ENCODE data around the gene TGFBI.

Gene TGFBI

DNA sequence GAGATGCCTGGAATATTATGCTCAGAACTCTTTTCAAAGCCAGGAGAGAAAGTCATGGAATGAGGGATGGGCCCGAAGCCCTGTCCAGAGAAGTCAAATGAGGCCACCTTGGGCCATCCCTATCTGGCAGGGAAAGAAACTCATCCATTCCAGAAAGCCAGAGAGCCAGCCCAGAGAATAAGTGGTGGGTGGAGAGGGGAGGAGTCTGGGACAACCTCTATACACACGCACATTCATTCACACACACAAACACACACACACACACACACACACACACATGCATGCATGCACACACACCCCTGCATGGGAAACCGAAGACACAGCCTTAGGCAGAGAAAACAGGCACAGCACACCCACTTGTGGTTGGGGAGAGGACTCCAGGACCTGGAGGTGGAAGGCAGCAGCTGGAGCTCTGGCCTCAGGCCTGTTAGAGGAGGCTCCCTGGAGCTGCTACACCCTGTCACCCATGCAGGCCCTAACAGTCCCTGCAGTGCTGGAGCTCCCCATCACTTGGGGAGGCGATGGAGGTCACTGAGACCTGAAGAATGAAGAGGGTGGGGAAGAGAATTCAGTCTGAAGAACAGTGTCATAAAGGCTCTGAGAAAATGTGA is 38.0 kb downstream of the TGFBI start:
- DNase-seq (ENCODE audit: low read depth) = no peak

DNA sequence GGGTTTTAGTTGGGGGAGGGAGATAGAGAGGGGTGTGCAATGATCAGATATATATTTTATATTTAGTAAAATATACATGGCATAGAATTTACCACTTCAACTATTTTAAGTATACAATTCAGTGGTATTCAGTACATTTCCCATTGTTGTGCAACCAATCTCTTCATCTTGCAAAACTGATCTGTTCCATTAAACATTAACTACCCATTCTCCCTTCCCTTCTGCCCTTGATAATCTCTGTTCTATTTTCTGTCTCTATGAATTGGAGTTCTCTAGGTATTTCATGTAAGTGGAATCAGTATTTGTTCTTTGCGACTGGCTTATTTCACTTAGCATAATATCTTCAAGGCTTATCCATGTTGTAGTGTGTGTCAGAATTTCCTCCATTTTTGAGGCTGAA is 38.6 kb downstream of the TGFBI start:
- no peak for DNase-seq (ENCODE audit: low read depth)

DNA sequence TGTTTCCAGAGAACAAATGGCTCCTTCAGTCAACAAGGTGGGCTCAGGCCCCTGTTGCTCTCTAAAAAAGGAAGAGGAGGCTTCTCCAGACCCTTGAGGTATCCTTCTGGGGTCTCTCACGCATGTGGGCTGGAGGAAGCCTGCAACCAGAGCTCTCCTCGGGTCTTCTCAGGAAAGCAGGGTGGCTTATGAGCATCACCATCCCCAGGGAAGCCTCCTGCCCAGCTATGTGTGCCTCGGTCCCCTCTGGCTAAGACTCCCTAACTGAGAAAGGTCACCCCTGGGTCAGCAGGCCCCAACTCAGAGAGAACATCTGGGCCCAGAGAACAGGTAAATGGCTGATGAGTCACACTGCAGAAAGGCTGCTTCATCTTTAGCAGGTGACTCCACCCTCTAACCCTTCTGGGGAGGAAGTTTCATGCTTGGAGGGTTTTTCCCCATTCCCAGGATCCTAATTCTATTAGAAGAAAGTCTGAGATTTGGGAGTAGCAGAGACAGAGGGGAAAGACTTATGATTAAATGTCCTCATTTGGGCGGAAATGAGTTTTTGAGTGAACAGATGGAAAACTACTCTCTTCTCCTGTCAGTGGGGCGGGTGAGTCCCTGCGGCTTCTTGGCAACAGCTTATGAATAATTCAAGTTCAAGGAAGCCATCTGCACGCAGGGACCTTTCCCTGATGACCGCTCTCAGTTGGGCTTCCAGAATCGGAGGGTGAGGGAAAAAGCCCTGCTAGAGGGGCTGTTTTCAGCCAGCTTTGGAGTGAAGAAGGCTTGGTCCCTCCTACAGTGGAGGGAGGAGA is 41.9 kb downstream of the TGFBI start:
- DNase-seq (ENCODE audit: low read depth) = no peak

DNA sequence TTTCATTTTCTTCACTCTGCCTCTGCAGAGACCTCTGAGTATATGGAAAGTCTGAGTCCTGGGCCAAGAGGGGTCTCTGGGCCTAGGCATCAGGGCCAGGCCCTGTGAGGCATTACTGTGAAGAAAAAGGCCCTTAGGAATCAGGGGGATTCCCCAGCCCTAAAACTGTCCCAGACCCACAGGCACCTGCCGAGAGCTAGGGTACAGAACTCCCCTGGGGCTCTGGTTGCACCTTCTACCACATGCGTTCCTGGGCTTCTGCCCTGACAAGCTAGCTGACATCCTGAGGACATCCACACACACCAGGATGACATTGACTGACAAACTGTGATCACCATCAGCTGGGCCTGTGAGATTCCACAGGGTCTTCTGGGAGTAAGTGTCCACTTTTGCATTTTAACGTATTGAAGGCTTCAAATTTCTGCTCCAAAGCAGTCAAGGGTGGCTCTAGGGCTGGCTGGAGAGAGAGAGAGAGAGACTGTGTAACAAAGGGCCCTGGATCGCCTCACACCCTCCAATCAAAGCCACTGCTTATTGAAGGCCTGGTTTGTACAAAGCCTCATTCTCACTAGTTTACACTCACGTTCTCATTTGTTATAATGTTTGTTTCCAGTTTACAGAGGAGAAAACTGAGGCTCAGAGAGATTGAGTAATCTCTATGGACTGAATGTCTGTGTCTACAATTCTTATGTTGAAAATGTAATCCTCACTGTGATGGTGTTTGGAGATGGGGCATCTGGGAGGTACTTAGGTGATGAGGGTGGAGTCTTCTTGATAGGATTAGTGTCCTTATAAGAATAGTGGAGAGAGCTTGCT is 45.1 kb downstream of the TGFBI start:
- no peak for DNase-seq (ENCODE audit: low read depth)

DNA sequence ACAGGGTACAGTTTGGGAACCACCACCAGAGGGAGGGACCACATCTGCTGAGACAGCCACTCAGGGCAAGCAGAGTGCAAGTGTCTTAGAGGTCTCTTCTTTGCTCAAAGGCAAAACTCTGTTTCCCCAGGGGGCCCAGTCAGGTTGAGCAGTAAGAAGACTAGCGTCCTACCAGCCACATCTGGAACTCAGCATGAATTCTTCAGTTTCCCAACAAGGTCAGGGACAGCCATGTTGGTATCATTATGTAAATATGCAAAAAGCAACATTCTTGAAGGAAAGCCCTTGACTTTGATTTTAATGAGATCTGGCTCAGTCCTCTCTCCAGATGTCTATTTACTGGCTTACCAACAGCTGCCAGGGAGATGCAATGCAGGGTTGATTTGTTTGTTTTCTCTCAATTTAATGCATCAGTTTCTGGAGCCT is 46.7 kb downstream of the TGFBI start:
- no peak for DNase-seq (ENCODE audit: low read depth)

DNA sequence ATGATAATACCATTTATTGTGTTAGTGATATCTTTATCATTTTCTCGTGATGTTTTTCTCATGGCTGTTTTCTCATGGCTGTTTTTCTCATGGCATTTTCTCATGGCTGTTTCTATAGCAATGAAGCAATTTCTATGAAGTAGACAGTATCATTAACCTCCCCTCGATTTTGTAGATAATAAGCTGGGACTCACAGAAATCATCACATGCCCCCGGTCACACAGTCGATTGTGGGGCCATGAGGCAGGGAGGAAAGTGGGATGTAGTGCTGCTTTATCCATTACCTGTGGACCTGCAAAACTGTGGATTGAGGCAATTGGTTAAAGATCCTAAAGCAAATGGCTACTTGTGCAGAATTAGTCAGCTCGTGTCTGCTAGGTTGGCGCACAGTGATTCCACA is 47.3 kb downstream of the TGFBI start:
- no peak for DNase-seq (ENCODE audit: low read depth)

DNA sequence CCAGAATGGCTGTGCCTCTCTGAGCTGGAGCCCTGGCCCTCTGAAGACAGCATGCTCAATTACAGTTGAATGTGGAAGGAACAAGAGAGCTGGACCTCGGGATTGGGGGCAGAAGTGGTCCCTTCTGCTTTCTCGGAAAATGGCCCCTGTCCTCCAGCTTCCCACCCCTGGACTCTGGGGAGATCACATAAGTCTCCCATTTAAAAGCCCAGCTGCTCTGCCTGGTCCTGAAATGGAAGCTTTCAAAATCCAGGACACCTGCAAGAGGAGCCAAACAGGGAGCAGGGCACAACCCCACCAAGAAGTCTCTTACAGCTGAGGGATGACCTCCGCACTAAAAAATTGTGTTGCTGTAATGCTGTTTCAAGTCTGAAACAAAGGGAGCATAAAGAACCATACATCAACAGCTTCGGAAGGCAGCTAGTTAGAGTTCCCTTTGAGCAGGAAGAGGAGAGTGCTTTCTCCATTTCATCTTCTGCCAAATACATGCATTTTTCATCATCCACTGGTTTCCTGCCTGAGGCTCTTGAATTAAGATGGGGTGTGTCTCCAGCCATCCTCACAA is 48.2 kb downstream of the TGFBI start:
- DNase-seq (ENCODE audit: low read depth) = no peak

DNA sequence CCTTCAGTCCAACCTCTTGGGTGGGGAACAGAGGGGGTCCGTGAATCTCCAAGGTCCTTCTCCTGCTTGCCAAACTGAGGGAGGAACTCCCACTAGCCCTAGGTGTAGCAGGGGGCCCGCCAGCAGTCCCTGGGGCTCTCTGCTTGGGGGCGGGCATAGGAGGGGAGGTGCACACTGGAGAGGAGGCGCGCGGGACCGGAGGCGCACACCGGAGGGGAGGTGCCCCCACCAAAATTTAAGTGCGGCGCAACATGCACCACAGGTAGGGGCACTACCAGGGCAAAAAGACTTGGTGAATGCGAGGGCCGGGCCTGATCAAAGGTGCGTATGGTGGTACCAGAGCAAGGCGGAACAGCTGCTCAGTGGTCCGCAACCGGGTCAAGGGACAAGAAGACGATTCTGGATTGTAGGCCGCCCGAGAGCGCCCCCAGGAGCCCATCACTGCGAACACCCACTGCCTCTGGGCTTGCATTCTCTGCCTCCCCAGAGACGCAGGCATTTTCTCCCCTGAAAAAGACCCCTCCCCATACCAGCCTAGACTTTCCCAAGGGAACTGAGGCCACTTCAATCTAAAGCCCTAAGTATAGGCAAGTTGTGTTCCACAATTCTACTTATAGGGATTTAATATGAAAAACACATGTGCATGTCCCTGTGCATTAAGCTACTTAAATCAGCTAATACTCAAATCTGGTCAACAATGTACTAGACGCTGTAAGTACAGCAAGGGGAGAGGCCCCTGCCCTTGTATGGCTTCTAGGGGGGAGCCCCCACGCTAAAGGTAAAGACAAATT is 50.6 kb downstream of the TGFBI start:
- no peak for DNase-seq (ENCODE audit: low read depth)

DNA sequence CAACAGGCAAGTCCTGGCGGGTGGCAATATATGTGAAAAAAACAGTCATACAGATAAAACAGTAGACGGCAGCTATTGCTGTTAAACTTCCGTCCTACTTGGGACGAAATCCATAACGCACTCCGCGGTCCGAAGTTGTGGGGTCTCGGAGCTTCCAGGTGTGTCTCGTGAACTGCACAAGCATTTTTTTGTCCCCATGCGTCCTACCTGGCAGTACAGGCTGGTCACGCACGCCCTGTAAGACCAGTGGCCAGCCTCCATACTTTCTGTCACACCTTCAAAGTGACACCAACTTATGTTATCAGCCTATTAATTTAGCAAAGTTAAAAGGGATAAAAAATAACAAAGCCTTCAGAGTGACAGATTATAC is 51.3 kb downstream of the TGFBI start:
- no peak for DNase-seq (ENCODE audit: low read depth)

DNA sequence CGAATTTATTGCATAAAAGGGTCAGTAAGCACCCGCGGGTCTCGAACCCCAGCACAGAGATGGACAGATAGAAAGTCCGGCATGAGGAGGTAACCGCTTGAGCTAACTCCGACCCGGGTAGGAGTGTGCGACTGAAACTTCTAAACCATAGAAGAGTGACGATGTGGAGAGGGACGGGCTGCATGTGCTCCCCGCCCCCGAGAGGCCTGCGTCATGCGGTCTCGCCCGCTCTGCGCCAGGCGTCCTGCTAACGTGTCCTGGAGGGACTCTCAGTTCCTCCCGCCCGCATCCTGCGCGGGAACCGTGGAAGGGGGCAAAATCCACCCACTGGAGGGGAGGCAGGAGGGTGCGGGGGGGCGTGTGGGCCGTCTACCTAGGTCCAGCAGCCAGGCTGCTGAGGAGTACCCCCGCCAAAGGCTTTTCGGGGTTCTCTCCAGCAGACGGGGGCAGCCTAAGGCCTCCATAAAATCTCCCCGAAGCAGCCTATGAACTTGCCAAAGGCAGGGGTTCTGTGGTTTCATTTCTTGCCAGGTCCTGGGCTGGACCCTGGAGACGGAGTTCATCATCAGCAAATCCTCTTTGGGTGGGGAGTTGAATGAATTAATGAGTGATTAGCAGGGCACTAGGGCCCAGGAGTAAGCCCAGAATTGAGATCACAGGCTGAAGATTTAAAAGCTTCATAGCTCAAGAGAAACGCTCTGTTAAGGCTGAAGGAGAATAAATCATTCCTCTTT is 51.9 kb downstream of the TGFBI start:
- peak; percentile 52 for DNase-seq (ENCODE audit: low read depth)

DNA sequence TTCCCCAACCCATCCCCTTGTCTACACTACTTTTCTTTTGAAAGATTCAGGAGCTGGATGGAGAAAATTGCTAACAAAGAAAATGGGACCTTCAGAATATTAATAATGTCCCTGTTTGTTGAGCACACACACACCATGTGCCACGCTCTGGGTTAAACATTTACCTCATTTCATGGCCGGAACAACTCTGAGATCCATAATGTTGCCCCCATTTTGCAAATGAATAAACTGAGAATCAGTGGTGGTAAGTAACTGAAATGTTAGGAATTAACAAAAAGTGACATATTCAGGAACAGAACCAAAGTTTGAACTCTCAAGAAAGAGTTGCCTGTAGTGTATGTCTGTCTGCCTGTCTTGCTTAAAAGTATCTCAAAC is 52.4 kb downstream of the TGFBI start:
- DNase-seq (ENCODE audit: low read depth) = no peak

DNA sequence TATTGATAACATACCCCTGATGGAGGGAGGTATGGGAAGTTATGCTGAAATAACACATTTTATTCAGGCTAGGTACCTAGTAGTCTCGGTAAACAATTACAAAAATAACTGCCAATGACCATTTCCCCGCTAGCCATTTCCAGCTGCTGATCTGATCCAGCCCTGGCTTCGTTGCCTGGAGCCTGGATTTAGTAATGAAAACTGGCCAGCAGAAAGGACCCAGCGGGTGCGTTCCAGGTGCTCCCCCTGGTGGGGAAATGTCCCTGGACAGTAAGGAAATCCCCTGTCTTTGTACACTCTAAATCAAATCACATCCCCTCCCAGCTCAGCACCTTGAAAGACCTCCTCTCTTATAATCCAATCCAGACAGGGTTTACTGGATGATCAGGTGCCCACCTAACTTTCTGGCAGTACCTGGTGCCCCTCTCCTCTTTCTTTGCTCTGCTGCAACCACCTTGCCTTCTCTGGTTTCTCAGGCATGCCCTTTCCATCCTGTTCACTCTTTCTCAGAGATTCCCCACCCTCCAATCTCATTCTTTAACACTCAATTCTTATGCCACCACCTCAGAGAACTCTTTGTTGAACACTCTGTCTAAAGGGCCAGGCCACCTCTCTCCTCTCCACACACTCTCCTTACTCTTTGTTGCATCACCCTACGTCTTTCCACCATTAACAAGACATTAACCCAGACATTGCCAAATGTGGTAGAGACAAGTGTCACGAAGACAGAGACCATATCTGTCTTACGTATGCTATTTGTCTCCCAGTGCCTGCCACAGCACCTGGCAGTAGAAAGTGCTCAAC is 53.8 kb downstream of the TGFBI start:
- peak; percentile 24 for DNase-seq (ENCODE audit: low read depth)

DNA sequence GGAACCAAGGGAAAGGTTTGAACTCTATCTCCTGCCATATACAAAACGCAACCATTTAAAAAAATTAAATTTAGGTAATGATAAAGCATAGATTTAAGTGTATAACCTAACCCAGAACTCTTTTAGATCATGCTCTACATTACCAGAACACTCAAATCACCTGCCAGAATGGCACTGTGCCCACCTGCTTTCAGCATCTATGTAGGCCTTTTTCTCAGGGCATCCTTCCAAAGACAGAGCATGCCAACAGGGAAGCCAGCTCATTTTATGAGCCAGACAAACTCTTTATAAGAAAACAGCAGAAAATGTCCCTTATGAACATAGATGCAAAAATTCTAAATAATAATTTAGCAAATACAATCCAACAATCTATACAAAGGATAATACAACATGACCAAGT is 55.9 kb downstream of the TGFBI start:
- DNase-seq (ENCODE audit: low read depth) = no peak

DNA sequence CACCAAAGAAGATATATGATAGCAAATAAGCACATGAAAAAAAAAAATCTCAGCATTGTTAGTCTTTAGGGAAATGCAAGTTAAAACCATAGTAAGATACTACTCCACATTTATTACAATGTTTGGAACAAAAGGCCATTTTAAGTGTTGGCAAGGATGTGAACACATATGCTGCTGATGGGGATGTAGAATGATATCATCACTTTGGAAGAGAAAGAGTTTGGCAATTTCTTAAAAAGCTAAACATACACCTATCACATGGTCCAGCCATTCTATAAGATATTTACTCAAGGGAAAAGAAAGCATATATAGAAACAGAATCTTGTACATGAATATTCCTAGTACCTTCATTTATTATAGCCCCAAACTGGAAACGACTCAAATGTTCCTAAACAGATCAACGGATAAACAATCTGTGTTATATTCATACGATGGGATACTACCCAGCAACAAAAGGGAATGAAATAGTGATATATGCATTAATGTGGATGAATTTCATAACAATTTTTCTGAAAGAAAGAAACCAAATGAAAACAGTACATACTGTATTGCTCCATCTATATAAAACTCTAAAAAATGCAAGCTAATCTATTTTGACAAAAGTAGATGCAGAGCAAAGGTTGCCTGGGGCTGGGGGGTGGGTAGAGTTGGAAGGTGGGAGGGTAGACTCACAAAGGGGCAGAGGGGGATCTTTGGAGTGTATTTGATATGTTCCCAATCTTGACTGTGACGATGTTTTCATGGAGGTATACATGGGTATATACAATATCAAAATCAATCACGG is 58.2 kb downstream of the TGFBI start:
- no peak for DNase-seq (ENCODE audit: low read depth)

DNA sequence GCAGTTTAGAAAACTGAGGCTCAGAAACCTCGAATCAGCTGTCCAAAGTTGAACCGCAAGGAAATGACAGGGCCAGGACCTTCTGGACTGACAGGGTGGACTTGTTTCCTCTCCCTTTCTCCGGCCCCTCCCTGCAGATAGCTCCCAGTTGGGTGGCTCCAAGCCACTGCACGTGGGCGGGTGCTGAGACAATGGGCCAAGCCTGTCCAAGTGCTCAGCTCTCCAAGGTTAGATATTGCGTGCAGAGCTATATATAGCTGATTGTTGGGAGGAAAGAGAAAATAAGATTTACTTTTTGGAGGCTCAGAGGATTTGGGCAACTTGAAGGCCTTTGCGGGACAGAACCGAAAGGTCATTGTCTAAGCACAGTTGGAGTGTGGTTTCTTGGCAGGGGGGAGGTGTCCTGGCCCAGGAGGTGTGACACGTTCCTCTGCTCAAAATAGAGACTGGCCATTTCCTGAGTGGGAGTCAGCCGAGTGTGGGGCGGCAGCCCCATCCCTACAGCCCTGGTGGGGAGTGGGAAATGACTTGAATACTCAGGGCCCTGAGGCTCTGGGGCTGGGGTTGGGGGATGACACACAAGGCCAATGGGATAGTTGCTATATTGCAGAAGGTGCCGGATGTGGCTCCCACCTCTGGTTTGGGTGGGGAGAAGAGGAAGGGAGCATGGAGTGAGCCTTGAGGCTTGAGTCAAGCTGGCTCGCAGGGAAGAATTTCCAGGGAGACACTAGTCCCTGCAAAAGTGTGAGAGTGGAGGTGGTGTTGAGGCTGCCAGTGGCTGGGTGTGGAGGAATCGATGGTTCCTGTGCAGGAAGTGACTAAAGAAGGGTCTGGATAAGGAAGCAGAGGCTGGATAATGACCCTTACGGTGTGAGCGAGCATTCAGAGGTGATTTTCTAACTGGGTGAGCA is 59.4 kb downstream of the TGFBI start:
- DNase-seq (ENCODE audit: low read depth) = no peak

DNA sequence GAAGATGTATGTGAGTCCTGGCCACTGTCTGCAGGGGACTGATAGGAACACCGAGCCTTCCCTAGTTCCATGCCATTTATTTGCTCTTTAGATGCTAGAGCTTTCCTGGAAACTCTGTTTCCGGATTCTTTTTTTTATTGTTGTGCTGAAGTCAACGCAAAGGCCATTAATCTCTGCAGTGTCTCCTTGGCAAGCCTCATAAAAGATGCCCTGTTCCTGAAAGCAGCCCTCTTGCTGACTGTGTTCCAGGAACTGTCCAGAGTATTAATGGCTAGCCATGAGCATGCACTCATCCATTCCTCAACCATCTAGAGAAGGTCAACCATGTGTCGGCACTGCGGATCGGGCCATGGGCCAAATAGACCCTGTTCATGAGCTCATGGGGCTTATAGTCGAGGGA is 61.0 kb downstream of the TGFBI start:
- DNase-seq (ENCODE audit: low read depth) = no peak

DNA sequence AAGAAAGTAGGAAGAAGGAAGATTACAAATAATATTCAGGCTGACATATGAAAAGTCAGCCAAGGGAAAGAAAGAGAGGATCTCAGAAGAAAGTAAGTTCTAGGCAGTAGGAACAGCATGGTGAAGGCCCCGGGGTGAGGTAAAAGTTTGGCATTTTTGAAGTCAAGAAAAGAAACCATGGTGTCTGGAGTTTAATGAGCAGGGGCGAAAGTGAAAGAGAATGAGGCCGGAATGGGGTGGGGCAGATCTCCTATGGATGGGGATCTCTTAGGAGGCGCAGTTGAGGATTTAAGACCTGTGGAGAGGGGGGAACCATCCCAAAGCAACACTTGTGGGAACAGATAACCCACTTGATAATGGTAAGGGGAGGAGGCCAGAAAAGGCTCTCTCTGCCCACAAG is 61.5 kb downstream of the TGFBI start:
- no peak for DNase-seq (ENCODE audit: low read depth)

DNA sequence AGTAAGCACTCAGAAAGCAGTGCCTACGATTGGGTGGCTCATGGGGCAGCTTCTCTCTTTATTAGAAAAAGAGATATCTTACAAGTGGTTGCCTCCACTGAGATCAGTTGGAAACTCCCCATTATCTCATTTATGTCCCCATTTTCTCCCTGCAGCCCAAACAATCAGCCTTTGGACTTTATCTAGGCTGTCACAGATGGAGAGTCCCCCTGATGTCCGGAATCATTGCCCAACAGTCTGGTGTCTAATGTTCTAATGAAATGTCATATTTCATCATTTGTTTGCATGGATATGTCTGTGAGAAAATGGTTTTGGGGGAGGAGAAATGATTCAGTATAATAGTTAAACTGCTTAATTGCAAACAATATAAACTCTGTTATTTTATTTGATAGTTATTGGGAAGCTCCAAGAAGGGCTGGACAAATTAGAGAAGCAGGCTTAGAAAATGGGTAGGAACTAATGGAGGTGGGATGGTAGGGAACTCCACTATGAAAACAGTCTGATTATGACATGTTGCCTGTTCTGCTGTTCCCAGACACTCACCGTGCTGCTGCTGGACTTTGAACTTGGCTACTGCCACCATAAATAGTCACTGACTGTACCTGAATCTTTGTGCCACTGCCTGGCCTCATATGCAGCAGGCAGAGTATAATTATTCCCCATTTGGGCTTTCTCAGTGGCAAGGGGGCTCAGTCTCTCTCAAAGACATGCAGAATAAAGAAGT is 65.6 kb downstream of the TGFBI start:
- DNase-seq (ENCODE audit: low read depth) = no peak

Data from stimulated activated CD8-positive, alpha-beta memory T cell treated with anti-CD3 and anti-CD28 coated beads, Interleukin-4, amount 100 ng/mL, for 24 hours (primary cell).